ENCODE results near the gene TPH2.
A peak's percentile ranks its signal among the peaks of the same experiment; 100 is the strongest.

Gene TPH2

DNA sequence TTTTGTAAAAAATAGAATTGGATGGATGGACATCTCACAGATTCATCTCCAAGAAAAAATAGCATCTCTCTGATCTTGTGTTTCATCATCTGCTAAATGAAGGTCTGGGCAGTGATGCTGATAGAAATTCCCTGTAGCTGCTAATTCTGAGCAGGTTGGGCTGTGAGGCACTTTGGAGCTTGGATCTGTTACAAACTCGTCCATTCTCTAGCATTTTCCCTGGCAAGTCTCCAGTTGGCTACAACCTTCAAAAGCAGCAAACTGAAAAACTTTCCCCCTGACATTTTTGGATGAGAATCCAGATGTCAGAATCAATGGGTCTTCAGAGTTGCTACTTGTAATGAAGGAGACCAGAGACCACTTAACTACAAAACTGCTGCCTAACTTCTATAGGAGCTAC is 72.7 kb downstream of the TPH2 start:
- no peak for TF ChIP-seq SUZ12 (IDR thresholded peaks at IDR 0.05; ENCODE audit: extremely low read depth, insufficient read depth, insufficient read length)
- TF ChIP-seq ZNF274 (IDR thresholded peaks at IDR 0.05; ENCODE audit: low read depth, low read length), result no peak
- TF ChIP-seq YY1 (IDR thresholded peaks at IDR 0.05; ENCODE audit: insufficient read depth, insufficient read length), result no peak
- no peak overlapping the region for H3K4me3 ChIP-seq (ENCODE audit: insufficient read length, low read depth)
- no peaks in the 10 kb centered on the region for H3K36me3 ChIP-seq (ENCODE audit: insufficient read depth, insufficient read length, low read length)
- H3K9me3 ChIP-seq (ENCODE audit: insufficient read depth, low read length), result no peaks in the 10 kb centered on the region
- DNase-seq (ENCODE audit: low read depth, low spot score), result no peak
- no peaks in the 10 kb centered on the region for H3K4me1 ChIP-seq (ENCODE audit: insufficient read depth, insufficient read length)
- H3K27me3 ChIP-seq (ENCODE audit: insufficient read depth, insufficient read length), result no peaks in the 10 kb centered on the region
- no peak overlapping the region for H3K9ac ChIP-seq (ENCODE audit: insufficient read length, low read depth)

DNA sequence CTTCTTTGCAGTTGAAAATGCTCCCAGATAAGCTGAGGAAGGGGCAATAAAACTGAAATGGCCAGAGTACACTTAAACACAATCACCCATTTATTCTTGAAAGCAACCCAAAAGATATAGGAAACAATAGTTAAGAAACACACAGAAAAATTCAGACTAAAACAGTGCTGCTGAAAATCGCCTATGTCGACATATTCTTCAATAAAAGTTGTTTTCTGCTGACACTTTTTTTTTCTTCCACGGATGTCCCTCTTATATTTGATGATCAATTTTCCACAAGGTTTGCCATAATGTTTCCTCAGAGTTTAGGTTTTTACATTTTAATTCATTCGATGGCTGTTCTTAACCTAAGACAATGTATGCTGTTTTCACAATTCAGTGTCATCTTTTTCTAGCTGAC is 74.2 kb downstream of the TPH2 start:
- Histone ChIP-seq H3K4me3 (ENCODE audit: insufficient read length, low read depth) (no peak overlapping the region), H3K9ac (ENCODE audit: insufficient read length, low read depth) (no peak overlapping the region), H3K9me3 (ENCODE audit: insufficient read depth, low read length) (no peaks in the 10 kb centered on the region), H3K36me3 (ENCODE audit: insufficient read depth, insufficient read length, low read length) (no peaks in the 10 kb centered on the region), H3K4me1 (ENCODE audit: insufficient read depth, insufficient read length) (no peaks in the 10 kb centered on the region), H3K27me3 (ENCODE audit: insufficient read depth, insufficient read length) (no peaks in the 10 kb centered on the region)
- DNase-seq (ENCODE audit: low read depth, low spot score), result no peak
- no peak for TF ChIP-seq ZNF274 (IDR thresholded peaks at IDR 0.05; ENCODE audit: low read depth, low read length)
- TF ChIP-seq SUZ12 (IDR thresholded peaks at IDR 0.05; ENCODE audit: extremely low read depth, insufficient read depth, insufficient read length), result no peak
- TF ChIP-seq YY1 (IDR thresholded peaks at IDR 0.05; ENCODE audit: insufficient read depth, insufficient read length), result no peak

DNA sequence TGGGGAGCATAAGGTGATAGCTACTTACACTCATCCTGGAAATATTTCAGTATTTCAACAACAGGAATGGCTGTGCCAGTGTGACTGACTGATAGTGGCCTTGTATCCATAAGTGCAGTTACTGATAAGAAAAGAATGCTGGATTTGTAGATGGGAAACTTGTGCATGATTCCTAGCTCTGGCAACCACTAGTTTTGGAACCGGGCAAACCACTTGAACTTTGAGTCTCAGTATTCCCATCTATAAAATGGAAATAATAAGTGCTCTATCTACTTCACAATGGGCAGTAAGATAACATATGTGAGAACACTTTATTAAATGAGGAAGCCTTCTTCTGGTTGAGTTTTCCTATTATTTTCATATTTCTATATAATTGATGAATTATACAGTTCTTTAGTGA is 77.2 kb downstream of the TPH2 start:
- no peaks in the 10 kb centered on the region for H3K27me3 ChIP-seq (ENCODE audit: insufficient read depth, insufficient read length)
- H3K36me3 ChIP-seq (ENCODE audit: insufficient read depth, insufficient read length, low read length), result no peaks in the 10 kb centered on the region
- no peak overlapping the region for H3K4me3 ChIP-seq (ENCODE audit: insufficient read length, low read depth)
- no peak for TF ChIP-seq YY1 (IDR thresholded peaks at IDR 0.05; ENCODE audit: insufficient read depth, insufficient read length)
- TF ChIP-seq SUZ12 (IDR thresholded peaks at IDR 0.05; ENCODE audit: extremely low read depth, insufficient read depth, insufficient read length), result no peak
- no peak for TF ChIP-seq ZNF274 (IDR thresholded peaks at IDR 0.05; ENCODE audit: low read depth, low read length)
- DNase-seq (ENCODE audit: low read depth, low spot score), result no peak
- H3K9me3 ChIP-seq (ENCODE audit: insufficient read depth, low read length), result no peaks in the 10 kb centered on the region
- no peaks in the 10 kb centered on the region for H3K4me1 ChIP-seq (ENCODE audit: insufficient read depth, insufficient read length)
- no peak overlapping the region for H3K9ac ChIP-seq (ENCODE audit: insufficient read length, low read depth)

DNA sequence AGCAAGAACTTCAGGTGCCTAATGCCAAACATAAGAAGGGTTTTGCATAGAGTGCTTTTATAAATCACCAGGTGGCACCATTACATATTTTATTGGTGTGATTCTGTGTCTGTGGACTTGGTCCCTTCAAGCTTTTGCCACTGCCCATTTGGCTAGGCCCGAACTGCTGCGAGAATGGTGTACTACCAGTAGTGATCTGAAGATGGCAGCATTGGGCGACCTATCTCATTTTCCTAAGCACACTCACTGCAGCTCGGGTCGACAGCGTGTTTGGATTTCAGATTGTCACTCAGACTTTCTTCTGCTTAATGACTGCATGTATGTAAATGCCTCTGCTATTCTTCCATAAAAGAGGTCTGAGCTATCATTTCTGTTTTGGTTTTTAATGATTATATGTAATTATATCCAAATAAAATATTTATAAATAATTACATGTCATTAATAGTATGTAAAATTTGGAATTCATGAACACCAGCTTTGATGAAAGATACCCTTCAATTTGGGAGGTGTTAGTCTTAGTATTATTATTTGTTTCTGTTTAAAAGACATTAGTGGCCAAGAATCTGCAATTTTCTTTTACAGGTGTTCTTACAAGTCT is 78.5 kb downstream of the TPH2 start:
- TF ChIP-seq SUZ12 (IDR thresholded peaks at IDR 0.05; ENCODE audit: extremely low read depth, insufficient read depth, insufficient read length), result no peak
- no peak for TF ChIP-seq ZNF274 (IDR thresholded peaks at IDR 0.05; ENCODE audit: low read depth, low read length)
- TF ChIP-seq YY1 (IDR thresholded peaks at IDR 0.05; ENCODE audit: insufficient read depth, insufficient read length), result no peak
- Histone ChIP-seq H3K36me3 (ENCODE audit: insufficient read depth, insufficient read length, low read length) (no peaks in the 10 kb centered on the region), H3K4me3 (ENCODE audit: insufficient read length, low read depth) (no peak overlapping the region), H3K27me3 (ENCODE audit: insufficient read depth, insufficient read length) (no peaks in the 10 kb centered on the region), H3K9ac (ENCODE audit: insufficient read length, low read depth) (no peak overlapping the region), H3K9me3 (ENCODE audit: insufficient read depth, low read length) (no peaks in the 10 kb centered on the region), H3K4me1 (ENCODE audit: insufficient read depth, insufficient read length) (no peaks in the 10 kb centered on the region)
- peak; percentile 87 for DNase-seq (ENCODE audit: low read depth, low spot score)

DNA sequence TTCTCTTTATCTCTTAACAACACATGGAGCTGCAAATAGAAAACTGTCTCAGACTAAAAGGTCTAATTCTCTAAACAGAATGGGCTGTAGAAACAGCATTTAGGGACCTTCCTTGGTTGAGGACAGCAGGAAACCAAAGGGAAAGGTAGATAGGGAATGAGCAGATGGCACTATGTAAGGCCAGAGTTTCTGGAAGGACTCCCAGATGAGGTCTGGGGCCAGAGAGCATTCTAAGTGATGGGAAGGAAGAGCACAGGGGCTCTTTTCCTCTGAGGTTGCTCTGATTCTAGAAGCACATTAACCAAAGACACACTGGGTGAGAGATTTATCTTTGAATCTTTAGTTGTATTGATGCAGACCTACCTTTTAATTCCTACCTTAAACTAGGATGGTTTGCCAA is 79.4 kb downstream of the TPH2 start:
- Histone ChIP-seq H3K36me3 (ENCODE audit: insufficient read depth, insufficient read length, low read length) (no peaks in the 10 kb centered on the region), H3K4me1 (ENCODE audit: insufficient read depth, insufficient read length) (no peaks in the 10 kb centered on the region), H3K9ac (ENCODE audit: insufficient read length, low read depth) (no peak overlapping the region), H3K27me3 (ENCODE audit: insufficient read depth, insufficient read length) (no peaks in the 10 kb centered on the region), H3K9me3 (ENCODE audit: insufficient read depth, low read length) (no peaks in the 10 kb centered on the region), H3K4me3 (ENCODE audit: insufficient read length, low read depth) (no peak overlapping the region)
- TF ChIP-seq ZNF274 (IDR thresholded peaks at IDR 0.05; ENCODE audit: low read depth, low read length), result no peak
- TF ChIP-seq SUZ12 (IDR thresholded peaks at IDR 0.05; ENCODE audit: extremely low read depth, insufficient read depth, insufficient read length), result no peak
- TF ChIP-seq YY1 (IDR thresholded peaks at IDR 0.05; ENCODE audit: insufficient read depth, insufficient read length), result no peak
- DNase-seq (ENCODE audit: low read depth, low spot score), result no peak

DNA sequence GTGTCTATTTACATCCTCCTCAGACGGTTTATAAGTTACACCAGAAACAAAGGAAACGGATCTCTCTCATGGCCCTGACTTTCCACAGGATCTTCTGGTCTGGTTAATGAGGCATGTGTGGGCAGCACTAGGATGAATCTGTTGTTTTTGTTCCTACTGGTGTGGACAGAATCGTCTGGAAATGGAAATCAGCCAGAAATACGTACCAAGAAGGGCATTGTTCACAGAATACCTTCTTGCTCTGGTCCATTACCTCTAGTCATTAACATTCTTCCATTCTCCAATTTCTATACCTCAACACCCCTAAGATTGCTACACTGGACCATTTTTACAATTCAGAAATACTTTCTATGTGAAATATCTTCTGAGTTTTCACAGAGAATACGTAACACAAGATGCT is 86.0 kb downstream of the TPH2 start:
- Histone ChIP-seq H3K36me3 (ENCODE audit: insufficient read depth, insufficient read length, low read length) (no peaks in the 10 kb centered on the region), H3K4me1 (ENCODE audit: insufficient read depth, insufficient read length) (no peaks in the 10 kb centered on the region), H3K9ac (ENCODE audit: insufficient read length, low read depth) (no peak overlapping the region), H3K4me3 (ENCODE audit: insufficient read length, low read depth) (no peak overlapping the region), H3K27me3 (ENCODE audit: insufficient read depth, insufficient read length) (no peaks in the 10 kb centered on the region), H3K9me3 (ENCODE audit: insufficient read depth, low read length) (no peaks in the 10 kb centered on the region)
- DNase-seq (ENCODE audit: low read depth, low spot score), result no peak
- TF ChIP-seq ZNF274 (IDR thresholded peaks at IDR 0.05; ENCODE audit: low read depth, low read length) (no peak), YY1 (IDR thresholded peaks at IDR 0.05; ENCODE audit: insufficient read depth, insufficient read length) (no peak), SUZ12 (IDR thresholded peaks at IDR 0.05; ENCODE audit: extremely low read depth, insufficient read depth, insufficient read length) (no peak)

DNA sequence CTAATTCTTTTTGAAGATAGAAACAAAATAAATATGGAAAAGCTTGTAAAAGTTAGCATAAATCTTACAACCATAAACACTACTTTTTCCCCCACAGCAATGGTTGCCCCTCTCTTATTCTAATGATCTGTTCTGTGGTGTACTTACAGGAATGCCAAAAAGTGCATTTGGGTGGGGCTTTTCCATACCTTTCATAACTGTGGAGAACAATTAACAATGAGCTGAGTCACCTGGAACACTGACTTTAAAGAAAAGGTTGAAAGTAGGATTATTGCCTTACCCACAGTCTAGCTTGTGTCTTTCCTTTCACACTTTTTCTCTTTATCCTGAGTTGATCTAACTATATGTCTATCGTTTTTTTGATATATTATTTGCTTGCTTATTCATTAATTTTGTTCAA is 86.9 kb downstream of the TPH2 start:
- TF ChIP-seq ZNF274 (IDR thresholded peaks at IDR 0.05; ENCODE audit: low read depth, low read length) (no peak), SUZ12 (IDR thresholded peaks at IDR 0.05; ENCODE audit: extremely low read depth, insufficient read depth, insufficient read length) (no peak), YY1 (IDR thresholded peaks at IDR 0.05; ENCODE audit: insufficient read depth, insufficient read length) (no peak)
- no peaks in the 10 kb centered on the region for H3K36me3 ChIP-seq (ENCODE audit: insufficient read depth, insufficient read length, low read length)
- no peaks in the 10 kb centered on the region for H3K9me3 ChIP-seq (ENCODE audit: insufficient read depth, low read length)
- H3K4me1 ChIP-seq (ENCODE audit: insufficient read depth, insufficient read length), result no peaks in the 10 kb centered on the region
- H3K4me3 ChIP-seq (ENCODE audit: insufficient read length, low read depth), result no peak overlapping the region
- H3K27me3 ChIP-seq (ENCODE audit: insufficient read depth, insufficient read length), result no peaks in the 10 kb centered on the region
- no peak overlapping the region for H3K9ac ChIP-seq (ENCODE audit: insufficient read length, low read depth)
- no peak for DNase-seq (ENCODE audit: low read depth, low spot score)
